ENCODE measurements around the gene HS3ST1. TPM values are rescaled to one million over a fixed set of nuclear protein-coding genes. Genes with fewer than 3 reads are reported as not detected.
A peak's percentile ranks its signal among the peaks of the same experiment; 100 is the strongest.

HS3ST1 gene
- total RNA-seq, 1 experiment from 2014 or later = 134 TPM

GRCh38 chr4:11446155-11446811 is 17.6 kb upstream of the HS3ST1 start (continued):
- peak; percentile 62; the same call in 1 of the 2 replicates for TF ChIP-seq SP1 (IDR thresholded peaks at IDR 0.05; ENCODE audit: low read depth)
- peak; percentile 61; the same call in 1 of the 2 replicates for TF ChIP-seq CBX3 (IDR thresholded peaks at IDR 0.05; ENCODE audit: low read depth)
- TF ChIP-seq FOSL1 (IDR thresholded peaks at IDR 0.05; ENCODE audit: low read depth) = peak; percentile 82
- no peak for TF ChIP-seq ELF1 (IDR thresholded peaks at IDR 0.05; ENCODE audit: borderline replicate concordance, low read depth)
- TF ChIP-seq MAX (IDR thresholded peaks at IDR 0.05) = peak; percentile 50; the same call in 1 of the 2 replicates
- TF ChIP-seq ATF3 (IDR thresholded peaks at IDR 0.05) = peak; percentile 49; the same call in 1 of the 2 replicates
- no peak for TF ChIP-seq EGR1 (IDR thresholded peaks at IDR 0.05; ENCODE audit: low read depth)
- TF ChIP-seq SRF (IDR thresholded peaks at IDR 0.05; ENCODE audit: low read depth) = no peak

- no peak for ATAC-seq
- Histone ChIP-seq H3K36me3 (ENCODE audit: control insufficient read depth in 1 of 2, insufficient read depth in 2 of 2, low read length in 2 of 2) (peaks cover 5 to 8% of the 10 kb centered on the region in 2 experiments; a peak in 2 of 4 replicates), H3K79me2 (ENCODE audit: insufficient read depth, low read length) (no peaks in the 10 kb centered on the region; the same call in 1 of the 2 replicates), H3K9ac (ENCODE audit: low read length) (no peak overlapping the region), H4K20me1 (ENCODE audit: insufficient read depth) (no peaks in the 10 kb centered on the region), H3K4me3 (replicated peaks in 1 of 2; ENCODE audit: low read depth in 1 of 2, low read length in 2 of 2) (no peak overlapping the region), H3K27me3 (ENCODE audit: insufficient read depth, low read length) (no peaks in the 10 kb centered on the region), H3K4me2 (ENCODE audit: low read length) (no peak overlapping the region), H3K27ac (ENCODE audit: low read depth, low read length) (no peak overlapping the region), H3K4me1 (ENCODE audit: control insufficient read depth in 1 of 2, insufficient read depth in 2 of 2, low read length in 2 of 2) (peaks cover 7 to 26% of the 10 kb centered on the region in 2 experiments), H2AFZ (ENCODE audit: low read depth, low read length, poor library complexity, severe bottlenecking) (no peak overlapping the region), H3K9me3 (ENCODE audit: control insufficient read depth in 1 of 2, insufficient read depth in 1 of 2, low read depth in 1 of 2, low read length in 2 of 2) (no peaks in the 10 kb centered on the region), H3K9me2 (ENCODE audit: insufficient read depth) (no peaks in the 10 kb centered on the region)
- ChIA-PET POLR2A (no interaction called here), RAD21 (ENCODE audit: low non-redundant PET in 1 of 2, low total read pairs in 2 of 2, uncharacterized antibody in 2 of 2, unreplicated experiment in 2 of 2) (no interaction called here), CTCF (no interaction called here)
- no peak for TF ChIP-seq CBX3 (IDR thresholded peaks at IDR 0.05; ENCODE audit: low read depth)
- no peak for TF ChIP-seq ELF1 (IDR thresholded peaks at IDR 0.05; ENCODE audit: borderline replicate concordance, low read depth)
- TF ChIP-seq SRF (IDR thresholded peaks at IDR 0.05; ENCODE audit: low read depth) = no peak
- TF ChIP-seq TCF7L2 (IDR thresholded peaks at IDR 0.05; ENCODE audit: borderline replicate concordance, extremely low read depth, insufficient read depth, insufficient read length) = no peak
- no peak for TF ChIP-seq RAD21 (IDR thresholded peaks at IDR 0.05; ENCODE audit: low read depth)
- no peak for TF ChIP-seq JUND (IDR thresholded peaks at IDR 0.05)
- no peak for TF ChIP-seq POLR2AphosphoS5 (IDR thresholded peaks at IDR 0.05; ENCODE audit: low read depth, low read length)
- no peak for TF ChIP-seq ZNF274 (IDR thresholded peaks at IDR 0.05; ENCODE audit: low read depth, low read length)
- no peak for TF ChIP-seq ZBTB33 (IDR thresholded peaks at IDR 0.05; ENCODE audit: extremely low read depth, insufficient replicate concordance, low read length)
- TF ChIP-seq SIN3A (IDR thresholded peaks at IDR 0.05; ENCODE audit: low read depth) = no peak
- no peak for TF ChIP-seq ZFX (IDR thresholded peaks at IDR 0.05)
- no peak for TF ChIP-seq ATF3 (IDR thresholded peaks at IDR 0.05)
- TF ChIP-seq EZH2 (IDR thresholded peaks at IDR 0.05) = no peak
- TF ChIP-seq CTCF (IDR thresholded peaks at IDR 0.05 in 2 of 3, conservative IDR thresholded peaks at IDR 0.05 in 1 of 3; ENCODE audit: borderline replicate concordance in 1 of 3, insufficient read depth in 1 of 3, low read depth in 2 of 3, low read length in 2 of 3) = no peak
- intact Hi-C loops (cut with micrococcal nuclease) = no loop called here
- BruUV-seq (replicated peaks) = no TSS peak
- DNase-seq (ENCODE audit: low read depth, low spot score) = no peak
Observed at GRCh38 chr4:11441194-11441556, 12.5 kb upstream of the HS3ST1 start.

Measured in HCT116 (cell line).